NCI-H187 (cell line): ENCODE data around the gene GATA5.
A peak's percentile ranks its signal among the peaks of the same experiment; 100 is the strongest.

ENCODE experiments used
- DNase-seq, 2 experiments: peaks; one replicate each; lab custom pipeline; 2025; lab: John Stamatoyannopoulos, UW

GATA5 gene, protein sequence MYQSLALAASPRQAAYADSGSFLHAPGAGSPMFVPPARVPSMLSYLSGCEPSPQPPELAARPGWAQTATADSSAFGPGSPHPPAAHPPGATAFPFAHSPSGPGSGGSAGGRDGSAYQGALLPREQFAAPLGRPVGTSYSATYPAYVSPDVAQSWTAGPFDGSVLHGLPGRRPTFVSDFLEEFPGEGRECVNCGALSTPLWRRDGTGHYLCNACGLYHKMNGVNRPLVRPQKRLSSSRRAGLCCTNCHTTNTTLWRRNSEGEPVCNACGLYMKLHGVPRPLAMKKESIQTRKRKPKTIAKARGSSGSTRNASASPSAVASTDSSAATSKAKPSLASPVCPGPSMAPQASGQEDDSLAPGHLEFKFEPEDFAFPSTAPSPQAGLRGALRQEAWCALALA

DNA sequence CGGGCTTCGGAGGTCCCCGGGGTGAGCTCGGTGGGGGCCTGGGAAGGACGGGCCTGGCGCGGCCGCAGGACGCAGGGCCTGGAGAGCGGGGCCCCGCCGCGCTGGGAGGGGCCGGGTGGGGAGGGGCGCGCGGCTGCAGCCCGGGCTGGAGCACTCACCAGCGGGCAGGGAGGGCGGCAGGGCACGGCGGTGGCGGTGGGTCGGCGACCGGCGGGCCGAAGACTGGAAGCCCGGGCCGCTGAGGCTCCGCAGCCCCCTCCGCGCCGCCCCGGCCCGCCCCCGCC, at the start of gene GATA5:
TSS of gene GATA5 (minus strand) at position 224 of the 284 bp plus-strand sequence. CDS start 474 bp downstream, outside the sequence.
- no peak for DNase-seq

DNA sequence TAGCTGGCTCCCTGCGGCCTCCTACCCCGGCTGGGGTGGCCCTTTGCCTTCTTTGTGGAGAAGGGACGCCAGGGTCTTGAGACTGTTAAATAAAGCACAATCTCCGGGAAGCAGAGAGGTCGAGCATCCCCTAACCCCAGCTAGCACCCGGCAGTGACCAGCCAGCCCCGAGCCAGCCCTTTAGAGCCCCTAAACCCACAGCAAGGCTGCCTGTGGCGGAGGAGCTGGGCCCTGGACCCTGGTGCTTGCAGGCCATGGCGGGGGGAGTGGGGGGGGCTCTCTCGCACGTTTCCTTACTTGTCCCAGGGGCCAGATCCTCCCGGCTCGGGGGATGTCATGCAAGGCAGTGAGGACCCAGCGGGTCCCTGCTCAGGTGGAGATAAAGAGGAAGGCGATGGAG, 49.2 kb upstream of the GATA5 start:
- no peak for DNase-seq

- DNase-seq, result no peak
Measured at GRCh38 chr20:62524505-62524911, 48.7 kb upstream of the GATA5 start.

DNA sequence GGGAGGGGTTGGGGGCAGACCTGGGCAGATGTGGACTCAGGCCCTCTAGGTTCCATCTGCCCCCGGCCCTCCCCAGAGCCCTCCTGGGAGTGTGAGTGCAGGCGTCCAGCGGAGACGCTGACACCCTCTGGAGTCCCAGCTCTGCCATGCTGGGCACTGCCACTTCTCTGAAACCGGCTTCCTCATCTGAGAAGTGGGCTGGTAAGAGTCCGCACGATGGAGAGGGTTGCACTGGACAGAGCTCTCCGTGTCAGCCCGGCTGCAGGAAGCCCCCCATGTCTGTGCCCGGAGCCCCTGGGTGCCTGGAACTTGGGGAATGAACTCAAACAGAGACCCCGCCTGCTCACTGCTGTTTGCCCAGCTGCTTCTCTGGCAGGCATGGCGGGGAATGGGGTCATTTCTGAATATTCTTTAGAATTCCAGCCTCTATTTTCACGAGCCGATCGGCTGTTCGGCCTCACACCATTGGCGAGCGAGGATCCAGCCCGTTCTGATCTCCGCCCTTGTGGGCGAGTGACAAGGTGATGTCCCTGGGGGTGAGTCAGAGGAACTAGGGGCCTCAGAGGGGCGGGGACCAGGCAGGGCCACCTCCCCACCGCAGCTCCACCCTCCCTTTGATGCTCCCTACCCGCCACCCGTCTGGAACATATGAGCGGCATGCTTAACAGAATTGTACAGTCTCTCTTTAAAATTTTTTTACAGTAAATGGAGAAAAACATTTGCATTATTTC, 47.8 kb upstream of the GATA5 start:
- no peak for DNase-seq

- no peak for DNase-seq
Measured at GRCh38 chr20:62522748-62523396, 47.1 kb upstream of the GATA5 start.

- no peak for DNase-seq
Measured at GRCh38 chr20:62519826-62520225, 44.0 kb upstream of the GATA5 start.

GRCh38 chr20:62518911-62519310, 43.1 kb upstream of the GATA5 start:
- DNase-seq, result no peak

DNA sequence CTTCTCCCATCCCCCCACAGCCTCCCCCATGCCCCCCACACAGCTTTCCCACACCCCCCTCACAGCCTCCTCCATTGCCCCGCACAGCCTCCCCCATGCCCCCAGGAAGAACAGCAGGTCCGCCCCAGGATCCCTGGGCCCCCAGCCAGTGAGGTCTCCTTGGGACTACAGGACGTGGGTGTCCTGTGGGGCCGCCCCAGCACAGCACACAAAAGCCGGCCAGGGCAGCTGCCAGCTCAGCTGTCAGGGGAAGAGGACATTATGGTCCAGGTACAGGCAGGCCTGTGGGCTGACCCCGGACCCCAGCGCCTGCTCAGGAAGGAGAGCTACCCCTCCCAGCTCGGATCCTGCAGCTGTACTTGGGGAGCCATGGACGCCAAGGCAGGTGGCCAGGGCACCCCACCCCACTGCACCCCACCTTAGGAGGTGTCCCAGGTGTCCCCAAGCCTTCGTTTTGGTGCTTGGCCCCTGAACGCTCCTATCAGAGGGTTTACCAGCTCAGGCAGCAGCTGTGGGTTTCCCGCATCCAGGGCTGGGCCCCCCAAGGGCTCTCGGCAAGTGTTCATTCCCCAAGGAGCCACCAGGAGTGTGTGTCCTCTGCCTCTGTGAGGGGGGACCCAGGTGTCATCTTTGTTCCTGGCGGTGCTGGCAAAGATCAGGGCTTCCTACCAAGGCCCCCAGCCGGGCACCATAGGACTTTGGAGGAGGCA, 42.3 kb upstream of the GATA5 start:
- no peak for DNase-seq

- DNase-seq, result no peak
Measured at GRCh38 chr20:62517168-62517567, 41.4 kb upstream of the GATA5 start.

DNA sequence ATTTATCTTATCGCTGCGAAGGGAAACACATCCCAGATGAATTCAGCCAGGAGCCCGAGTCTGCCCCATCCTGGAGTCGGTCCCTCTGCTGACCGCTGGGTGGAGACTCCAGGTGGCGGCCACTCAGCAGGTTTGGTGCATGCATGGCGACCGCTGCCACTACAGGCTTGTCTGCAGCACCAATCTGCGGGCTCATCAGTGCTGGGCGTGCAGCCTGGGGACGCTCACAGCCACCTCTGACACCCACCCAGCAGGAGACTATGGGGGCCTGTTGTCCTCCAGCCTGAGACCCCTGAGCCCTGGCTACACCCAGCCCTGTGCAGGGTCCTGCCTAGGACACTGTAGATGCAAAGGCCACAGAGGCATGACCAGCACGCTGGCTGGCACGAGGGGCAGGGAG, 40.5 kb upstream of the GATA5 start:
- no peak for DNase-seq

- DNase-seq, result no peak
Measured at GRCh38 chr20:62515826-62516225, 40.0 kb upstream of the GATA5 start.

- DNase-seq, result no peak
Measured at GRCh38 chr20:62515280-62515679, 39.5 kb upstream of the GATA5 start.

DNA sequence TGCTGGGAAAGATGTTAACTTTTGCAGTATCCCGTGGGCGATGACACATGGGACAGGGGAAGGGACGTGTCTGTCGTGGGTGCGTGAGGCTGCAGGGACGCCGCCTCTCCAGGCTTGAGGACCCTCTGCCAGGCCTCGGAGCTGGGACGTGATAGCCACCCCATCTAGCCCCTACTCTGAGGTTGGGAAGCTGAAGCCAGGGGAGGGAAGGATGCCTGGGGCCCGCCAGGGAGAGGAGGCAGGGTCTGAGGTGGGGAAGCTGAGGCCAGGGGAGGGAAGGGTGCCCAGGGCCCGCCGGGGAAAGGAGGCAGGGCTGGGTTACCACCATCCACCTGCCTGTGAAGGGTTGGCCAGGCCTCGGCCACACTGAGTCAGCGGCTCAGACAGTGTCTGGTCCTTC, 38.2 kb upstream of the GATA5 start:
- DNase-seq, result no peak

GRCh38 chr20:62511915-62512610, 36.3 kb upstream of the GATA5 start:
- DNase-seq, result peak; percentile 40 to 77

DNA sequence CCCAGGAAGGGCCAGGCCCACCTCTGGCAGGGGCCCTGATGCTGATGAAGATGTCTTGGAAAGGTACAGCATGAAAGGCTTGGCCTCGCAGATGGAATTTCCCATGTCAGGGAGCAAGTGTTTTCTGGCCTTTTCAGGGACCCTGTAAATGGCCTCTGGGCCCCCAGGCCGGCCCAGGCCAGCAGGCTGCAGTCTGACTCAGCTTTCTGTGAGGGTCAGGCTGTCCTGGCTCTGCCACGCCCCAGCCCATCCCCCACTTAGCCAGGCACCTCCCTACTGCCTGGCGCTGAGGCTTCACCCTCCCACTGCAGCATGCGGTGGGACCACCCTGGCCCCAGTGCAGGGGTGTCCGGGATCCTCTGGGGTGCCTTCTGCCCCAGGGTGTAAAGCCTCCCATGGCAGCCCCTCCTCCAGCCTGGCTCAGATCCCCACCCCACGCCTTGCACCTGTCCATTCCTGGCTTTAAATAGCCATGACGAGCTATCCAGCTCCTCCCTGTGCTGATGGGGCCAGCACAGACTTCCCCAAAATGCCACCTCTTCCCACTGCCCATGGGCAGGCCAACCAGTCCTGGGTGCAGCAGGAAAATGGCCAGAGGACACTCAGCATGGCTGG, 35.6 kb upstream of the GATA5 start:
- peak in 1 of 2 experiments; percentile 14 for DNase-seq

GRCh38 chr20:62508641-62509051, 32.9 kb upstream of the GATA5 start:
- DNase-seq, result no peak

DNA sequence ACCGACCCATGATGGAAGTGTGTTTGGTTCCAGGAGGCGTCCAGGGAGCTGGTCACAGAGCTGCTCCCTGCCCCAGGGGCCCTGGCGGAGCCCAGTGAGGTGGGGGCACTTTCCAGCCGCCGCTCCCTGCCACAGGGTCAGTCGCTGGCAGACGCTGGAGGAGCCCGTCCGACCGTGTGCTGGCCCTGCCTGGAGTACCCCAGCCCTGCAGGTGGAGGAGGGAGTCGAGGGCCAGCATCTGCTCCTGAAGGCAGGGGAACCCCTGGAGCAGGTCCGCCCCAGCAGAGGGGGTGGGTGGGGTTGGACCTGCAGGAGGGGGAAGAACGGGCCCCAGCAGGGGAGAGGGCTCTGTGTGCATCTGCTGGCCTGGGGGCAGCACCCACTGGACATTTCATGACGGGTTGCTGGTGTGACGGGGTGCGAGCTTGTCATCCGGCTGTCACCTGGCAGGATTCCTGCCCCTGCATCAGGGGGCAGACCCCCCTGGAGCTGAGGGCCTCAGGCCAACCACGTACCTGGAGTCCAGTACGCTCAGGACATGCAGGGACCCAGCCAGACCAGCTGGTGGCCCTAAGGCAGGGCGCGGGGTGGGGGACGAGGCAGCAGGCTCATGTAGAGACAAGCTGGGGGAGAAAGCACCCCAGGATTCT, 32.3 kb upstream of the GATA5 start:
- no peak for DNase-seq

GRCh38 chr20:62507323-62507722, 31.5 kb upstream of the GATA5 start:
- DNase-seq, result no peak

DNA sequence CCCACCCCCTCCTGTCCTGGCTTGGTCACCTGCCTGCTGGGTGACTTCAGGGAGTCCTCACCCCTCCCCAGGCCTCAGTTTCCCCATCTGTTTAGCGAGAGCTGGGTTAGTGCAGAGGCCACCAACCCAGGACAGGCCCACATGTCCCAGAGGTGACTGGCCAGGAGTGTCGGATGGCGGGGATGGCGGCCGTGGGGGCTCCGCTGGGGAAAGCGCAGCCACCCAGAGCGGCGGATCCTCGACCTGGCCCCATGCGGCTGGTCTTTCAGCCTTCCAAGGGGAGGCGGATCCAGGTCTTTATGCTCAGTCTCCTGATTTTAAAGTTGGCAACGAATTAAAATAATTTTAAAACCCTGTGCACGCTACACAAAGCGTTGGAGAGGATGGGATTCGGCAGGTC, 31.0 kb upstream of the GATA5 start:
- no peak for DNase-seq

GRCh38 chr20:62506087-62506486, 30.3 kb upstream of the GATA5 start:
- DNase-seq, result no peak
